Stimulated activated naive B cell treated with anti-CD40 and anti-IgM and Interleukin-4, amounts not matched to agents 10 μg/mL and 1 μg/mL and 100 μg/mL, for 72 hours (primary cell): ENCODE measurements around the gene NHLH1.

Source experiments
- ATAC-seq, 2 donors: fragments of 150-1000 bp; cut with Tn5 transposase; replicated peaks; 2 replicates each; pipeline ENCODE4 v1.10.0; 2021; ENCODE audit warnings: moderate library complexity in 1 of 2
- DNase-seq: peaks from one replicate; pipeline ENCODE4 v3.0.0; 2021
- H3K27ac Mint-ChIP-seq: one replicate; pipeline ENCODE4 v1.8.0; 2022; ENCODE audit warnings: mild to moderate bottlenecking, mixed read lengths
- H3K27me3 Mint-ChIP-seq, 2 donors: one replicate each; pipeline ENCODE4 v1.8.0; 2022; ENCODE audit warnings: mixed read lengths in 2 of 2
- H3K36me3 Mint-ChIP-seq, 2 donors: one replicate each; pipeline ENCODE4 v1.8.0; 2022; ENCODE audit warnings: mixed read lengths in 2 of 2, mild to moderate bottlenecking in 1 of 2
- H3K4me1 Mint-ChIP-seq, 2 donors: one replicate each; pipeline ENCODE4 v1.8.0; 2022; ENCODE audit warnings: mixed read lengths in 2 of 2, mild to moderate bottlenecking in 1 of 2
- H3K4me3 Mint-ChIP-seq, 2 donors: one replicate each; pipeline ENCODE4 v1.8.0; 2022; ENCODE audit warnings: mild to moderate bottlenecking in 2 of 2, mixed read lengths in 2 of 2, moderate library complexity in 1 of 2
- H3K9me3 Mint-ChIP-seq, 2 donors: one replicate each; pipeline ENCODE4 v1.8.0; 2022; ENCODE audit warnings: mixed read lengths in 2 of 2, mild to moderate bottlenecking in 1 of 2

Gene NHLH1

DNA sequence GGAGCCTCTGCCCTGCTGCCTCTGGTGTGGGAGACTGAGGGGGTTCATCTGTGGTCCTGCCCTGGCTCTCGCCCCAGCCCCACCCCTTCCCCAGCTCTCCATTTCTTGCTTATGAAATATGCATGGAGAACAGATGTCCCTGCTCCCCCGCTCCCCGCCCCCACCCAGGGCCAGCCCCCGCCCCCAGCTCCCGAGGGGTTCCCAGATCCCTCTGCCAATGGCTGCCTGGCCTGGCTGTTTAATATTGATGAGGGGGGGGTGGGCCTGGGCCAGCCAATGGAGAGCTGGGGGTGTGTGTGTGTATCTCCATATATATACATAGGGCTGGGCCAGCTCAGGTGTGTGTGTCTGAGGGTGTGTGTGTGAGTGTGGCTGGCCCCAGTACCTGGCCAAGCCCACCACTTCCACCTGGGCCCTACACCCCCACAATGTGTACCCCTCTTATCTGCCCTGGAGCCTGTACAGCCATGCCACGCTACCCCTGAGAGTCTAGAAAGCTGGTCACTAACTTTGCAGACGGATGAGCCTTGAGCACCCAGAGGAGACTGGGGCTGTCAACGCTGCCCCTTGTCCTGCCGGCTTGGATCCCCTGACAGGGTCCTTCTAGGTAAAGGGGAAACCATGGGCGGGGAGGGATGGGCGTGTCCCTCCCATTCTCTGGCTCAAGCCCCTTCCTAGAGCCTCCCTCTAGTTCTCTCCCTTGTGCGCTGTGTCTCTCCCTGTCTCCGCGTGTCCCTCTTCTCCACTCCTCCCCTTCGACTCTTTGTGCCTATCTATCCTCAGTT, at the start of gene NHLH1:
Gene NHLH1, plus strand, starts transcription at position 341 of the 785 bp plus-strand sequence. CDS start 3,661 bp downstream, outside the sequence.
- Mint-ChIP-seq H3K36me3 (peaks cover 27 to 32% of the 10 kb centered on the region in 2 donors), H3K27me3 (no peaks in the 10 kb centered on the region), H3K9me3 (no peaks in the 10 kb centered on the region), H3K4me3 (no peak within 1 kb of the TSS), H3K4me1 (peaks cover 0 to 6% of the 10 kb centered on the region in 2 donors), H3K27ac (no peak within 1 kb of the TSS)
- no peak for DNase-seq
- no peak for ATAC-seq

DNA sequence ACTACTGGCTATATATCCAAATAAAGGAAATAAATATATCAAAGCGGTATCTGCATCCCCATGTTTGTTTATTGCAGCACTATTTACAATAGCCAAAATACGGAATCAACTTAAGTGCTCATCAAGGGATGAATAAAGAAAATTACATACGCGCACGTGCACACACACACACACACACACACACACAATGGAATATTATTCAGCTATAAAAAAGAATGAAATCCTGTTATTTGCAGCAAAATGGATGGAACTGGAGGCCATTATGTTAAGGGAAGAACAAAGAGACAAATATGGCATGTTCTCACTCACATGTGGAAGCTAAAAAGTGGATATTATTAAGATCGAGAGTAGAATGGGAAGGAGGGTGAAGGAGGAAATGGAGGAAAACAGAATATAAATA, 44.0 kb upstream of the NHLH1 start:
- no peaks in the 10 kb centered on the region for H3K27me3 Mint-ChIP-seq

DNA sequence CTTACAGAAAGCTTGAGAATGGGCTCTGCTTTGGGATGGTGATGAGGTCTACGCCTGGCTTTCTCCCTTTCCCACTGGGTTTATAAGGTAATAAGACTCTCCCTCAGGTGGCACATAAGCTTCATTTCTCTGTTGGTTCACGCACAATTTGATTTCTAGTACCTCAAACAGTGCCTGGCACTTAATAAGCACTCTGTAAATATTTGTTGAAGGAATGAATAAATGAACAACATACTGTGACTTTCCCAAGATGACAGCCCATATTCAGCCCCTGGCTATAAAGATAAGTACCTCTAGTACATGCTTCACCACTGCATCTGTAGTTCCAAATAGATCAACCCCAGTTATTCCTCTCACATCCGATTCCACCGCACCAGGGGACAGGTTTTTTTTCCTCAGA, 41.6 kb upstream of the NHLH1 start:
- Mint-ChIP-seq H3K27ac (no peak overlapping the region), H3K4me3 (no peak overlapping the region), H3K4me1 (peaks cover 3 to 6% of the 10 kb centered on the region in 2 donors), H3K27me3 (no peaks in the 10 kb centered on the region), H3K36me3 (peaks cover 35 to 46% of the 10 kb centered on the region in 2 donors), H3K9me3 (no peaks in the 10 kb centered on the region)
- ATAC-seq (no peak), DNase-seq (no peak)

More for the DNA sequence above, 44.0 kb upstream of the NHLH1 start:
- no peak for ATAC-seq
- peaks cover 1 to 5% of the 10 kb centered on the region in 2 donors for H3K9me3 Mint-ChIP-seq
- H3K4me1 Mint-ChIP-seq, result peaks cover 3 to 16% of the 10 kb centered on the region in 2 donors
- DNase-seq, result no peak
- H3K4me3 Mint-ChIP-seq, result no peak overlapping the region
- H3K36me3 Mint-ChIP-seq, result peaks cover 46 to 58% of the 10 kb centered on the region in 2 donors
- H3K27ac Mint-ChIP-seq, result no peak overlapping the region

DNA sequence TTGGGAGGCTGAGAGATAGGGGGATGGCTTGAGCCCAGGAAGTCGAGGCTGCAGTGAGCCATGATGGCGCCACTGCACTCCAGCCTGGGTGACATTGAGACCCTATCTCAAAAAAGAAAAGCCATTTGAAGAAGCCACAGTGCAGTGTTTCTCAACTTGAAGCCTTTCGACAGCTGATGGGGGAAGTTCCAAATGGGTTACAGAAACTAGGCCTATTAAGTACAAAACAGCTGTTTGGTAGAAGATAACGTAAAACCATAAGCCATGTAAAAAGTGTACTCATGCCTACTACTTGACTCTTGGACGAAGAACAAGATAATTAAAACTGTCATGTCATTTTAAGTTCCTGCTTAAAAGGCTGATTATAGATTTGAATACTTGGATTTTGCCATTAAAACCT, 40.5 kb upstream of the NHLH1 start:
- H3K27me3 Mint-ChIP-seq, result no peaks in the 10 kb centered on the region
- ATAC-seq, result no peak
- peaks cover 34 to 43% of the 10 kb centered on the region in 2 donors for H3K36me3 Mint-ChIP-seq
- peaks cover 4 to 6% of the 10 kb centered on the region in 2 donors for H3K4me1 Mint-ChIP-seq
- H3K4me3 Mint-ChIP-seq, result no peak overlapping the region
- no peak for DNase-seq
- H3K27ac Mint-ChIP-seq, result no peak overlapping the region
- H3K9me3 Mint-ChIP-seq, result no peaks in the 10 kb centered on the region

GRCh38 chr1:160328184-160328583, 38.7 kb upstream of the NHLH1 start:
- Mint-ChIP-seq H3K4me3 (no peak overlapping the region), H3K27me3 (no peaks in the 10 kb centered on the region), H3K36me3 (peaks cover 29 to 34% of the 10 kb centered on the region in 2 donors), H3K9me3 (no peaks in the 10 kb centered on the region), H3K4me1 (peaks cover 0 to 1% of the 10 kb centered on the region in 2 donors), H3K27ac (no peak overlapping the region)
- DNase-seq (no peak), ATAC-seq (no peak)

GRCh38 chr1:160330119-160330518, 36.8 kb upstream of the NHLH1 start:
- no peak overlapping the region for H3K4me3 Mint-ChIP-seq
- H3K4me1 Mint-ChIP-seq, result peaks cover 0 to 1% of the 10 kb centered on the region in 2 donors
- H3K27ac Mint-ChIP-seq, result no peak overlapping the region
- DNase-seq, result no peak
- no peaks in the 10 kb centered on the region for H3K27me3 Mint-ChIP-seq
- no peaks in the 10 kb centered on the region for H3K9me3 Mint-ChIP-seq
- no peak for ATAC-seq
- H3K36me3 Mint-ChIP-seq, result peaks cover 31 to 44% of the 10 kb centered on the region in 2 donors

DNA sequence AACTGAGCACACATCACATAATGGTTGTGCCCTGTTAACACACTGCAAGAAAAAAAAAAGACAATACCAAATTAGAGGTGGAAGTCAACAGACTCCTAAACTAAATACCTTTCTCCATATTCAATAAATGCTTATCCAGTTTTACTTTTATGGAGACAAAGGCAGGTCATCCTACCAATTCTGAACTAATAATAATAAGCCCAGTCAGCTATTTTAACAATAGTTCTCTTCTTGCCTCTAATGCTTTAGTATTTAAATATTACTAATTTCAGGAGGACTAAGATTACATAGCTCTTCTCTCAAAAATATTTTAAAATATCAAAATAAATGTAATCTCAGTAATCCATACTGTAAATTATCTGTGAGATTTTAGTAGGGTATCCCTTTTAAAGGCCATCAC, 34.4 kb upstream of the NHLH1 start:
- no peaks in the 10 kb centered on the region for H3K9me3 Mint-ChIP-seq
- no peaks in the 10 kb centered on the region for H3K27me3 Mint-ChIP-seq
- DNase-seq, result no peak
- H3K4me1 Mint-ChIP-seq, result peaks cover 0 to 1% of the 10 kb centered on the region in 2 donors
- H3K36me3 Mint-ChIP-seq, result peaks cover 28 to 35% of the 10 kb centered on the region in 2 donors
- no peak overlapping the region for H3K27ac Mint-ChIP-seq
- H3K4me3 Mint-ChIP-seq, result no peak overlapping the region
- no peak for ATAC-seq

DNA sequence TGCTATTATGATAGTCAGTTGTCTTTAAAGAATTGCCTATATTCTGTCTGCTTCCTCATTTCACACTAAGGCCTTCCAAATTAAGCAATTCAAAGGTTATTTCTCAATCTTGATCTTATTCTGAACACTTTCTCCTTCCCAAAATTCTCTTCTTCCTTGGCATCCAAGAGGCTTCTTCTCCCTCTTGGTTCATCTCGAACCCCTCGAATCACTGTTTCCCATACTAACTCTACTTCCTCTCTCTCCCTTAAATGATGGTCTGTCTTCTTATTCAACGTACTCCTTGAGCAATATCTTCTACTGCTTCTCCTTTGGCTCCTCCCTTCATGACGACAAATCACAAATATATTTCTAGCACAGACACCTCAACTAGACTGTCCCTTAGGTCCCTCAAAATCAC, 28.3 kb upstream of the NHLH1 start:
- no peak overlapping the region for H3K4me3 Mint-ChIP-seq
- no peak overlapping the region for H3K27ac Mint-ChIP-seq

DNA sequence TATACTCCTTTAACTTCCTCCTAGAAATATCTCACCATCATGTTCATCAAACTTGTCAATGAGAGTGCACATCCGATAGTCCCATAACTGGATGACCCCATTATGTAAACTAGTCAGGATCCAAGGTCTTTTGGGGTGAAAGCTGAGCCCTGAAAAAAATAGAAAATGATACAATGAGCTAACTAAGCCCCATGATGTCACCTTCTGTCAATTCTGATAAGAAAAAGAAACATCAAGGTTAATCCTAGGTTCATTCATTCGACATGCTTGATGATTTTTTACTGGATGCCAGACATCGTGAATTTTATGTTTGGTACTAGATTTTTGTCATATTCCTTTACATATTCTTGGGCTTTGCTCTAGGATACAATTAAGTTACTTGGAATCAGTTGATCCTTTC, 26.7 kb upstream of the NHLH1 start:
- DNase-seq (no peak), ATAC-seq (no peak)
- no peaks in the 10 kb centered on the region for H3K27me3 Mint-ChIP-seq
- peak overlapping the region in 1 of 2 donors; percentile 54 for H3K4me3 Mint-ChIP-seq
- H3K9me3 Mint-ChIP-seq, result no peaks in the 10 kb centered on the region
- no peak overlapping the region for H3K27ac Mint-ChIP-seq
- H3K36me3 Mint-ChIP-seq, result peaks cover 27 to 40% of the 10 kb centered on the region in 2 donors
- peaks cover 22 to 40% of the 10 kb centered on the region in 2 donors for H3K4me1 Mint-ChIP-seq

More for the DNA sequence above, 28.3 kb upstream of the NHLH1 start:
- no peak for ATAC-seq
- H3K36me3 Mint-ChIP-seq, result peaks cover 29 to 48% of the 10 kb centered on the region in 2 donors
- no peaks in the 10 kb centered on the region for H3K9me3 Mint-ChIP-seq
- H3K4me1 Mint-ChIP-seq, result peaks cover 19 to 30% of the 10 kb centered on the region in 2 donors
- DNase-seq, result no peak
- H3K27me3 Mint-ChIP-seq, result no peaks in the 10 kb centered on the region

GRCh38 chr1:160340866-160341265, 26.0 kb upstream of the NHLH1 start:
- Mint-ChIP-seq H3K4me3 (peak overlapping the region; percentile 41 to 54), H3K4me1 (peaks cover 22 to 45% of the 10 kb centered on the region in 2 donors), H3K27me3 (no peaks in the 10 kb centered on the region), H3K36me3 (peaks cover 27 to 40% of the 10 kb centered on the region in 2 donors), H3K27ac (peak overlapping the region; percentile 2), H3K9me3 (no peaks in the 10 kb centered on the region)
- DNase-seq (no peak), ATAC-seq (no peak)

DNA sequence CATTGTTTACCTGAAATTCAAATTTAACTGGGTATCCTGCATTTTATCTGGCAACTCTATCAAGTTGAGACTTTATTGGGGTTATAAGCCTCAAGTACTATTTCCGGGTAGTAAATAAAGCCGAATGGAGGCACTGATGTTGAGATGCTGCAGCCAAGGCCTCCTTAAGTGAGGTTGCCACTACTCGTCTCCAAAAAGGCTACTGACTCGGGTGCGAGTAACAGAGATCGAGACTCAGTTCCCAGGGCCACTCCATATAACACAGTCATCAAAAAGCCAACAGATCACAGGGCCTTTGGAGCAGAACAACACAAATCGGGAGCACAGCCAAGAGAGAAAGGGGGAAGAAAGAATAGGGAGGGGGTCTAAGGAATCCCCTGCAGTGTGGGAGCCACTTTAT, 24.3 kb upstream of the NHLH1 start:
- H3K27ac Mint-ChIP-seq, result peak overlapping the region; percentile 99
- no peak for DNase-seq
- peaks cover 35 to 61% of the 10 kb centered on the region in 2 donors for H3K4me1 Mint-ChIP-seq
- no peak for ATAC-seq
- H3K27me3 Mint-ChIP-seq, result no peaks in the 10 kb centered on the region
- H3K36me3 Mint-ChIP-seq, result peaks cover 25 to 41% of the 10 kb centered on the region in 2 donors
- peak overlapping the region; percentile 93 to 94 for H3K4me3 Mint-ChIP-seq
- no peaks in the 10 kb centered on the region for H3K9me3 Mint-ChIP-seq

DNA sequence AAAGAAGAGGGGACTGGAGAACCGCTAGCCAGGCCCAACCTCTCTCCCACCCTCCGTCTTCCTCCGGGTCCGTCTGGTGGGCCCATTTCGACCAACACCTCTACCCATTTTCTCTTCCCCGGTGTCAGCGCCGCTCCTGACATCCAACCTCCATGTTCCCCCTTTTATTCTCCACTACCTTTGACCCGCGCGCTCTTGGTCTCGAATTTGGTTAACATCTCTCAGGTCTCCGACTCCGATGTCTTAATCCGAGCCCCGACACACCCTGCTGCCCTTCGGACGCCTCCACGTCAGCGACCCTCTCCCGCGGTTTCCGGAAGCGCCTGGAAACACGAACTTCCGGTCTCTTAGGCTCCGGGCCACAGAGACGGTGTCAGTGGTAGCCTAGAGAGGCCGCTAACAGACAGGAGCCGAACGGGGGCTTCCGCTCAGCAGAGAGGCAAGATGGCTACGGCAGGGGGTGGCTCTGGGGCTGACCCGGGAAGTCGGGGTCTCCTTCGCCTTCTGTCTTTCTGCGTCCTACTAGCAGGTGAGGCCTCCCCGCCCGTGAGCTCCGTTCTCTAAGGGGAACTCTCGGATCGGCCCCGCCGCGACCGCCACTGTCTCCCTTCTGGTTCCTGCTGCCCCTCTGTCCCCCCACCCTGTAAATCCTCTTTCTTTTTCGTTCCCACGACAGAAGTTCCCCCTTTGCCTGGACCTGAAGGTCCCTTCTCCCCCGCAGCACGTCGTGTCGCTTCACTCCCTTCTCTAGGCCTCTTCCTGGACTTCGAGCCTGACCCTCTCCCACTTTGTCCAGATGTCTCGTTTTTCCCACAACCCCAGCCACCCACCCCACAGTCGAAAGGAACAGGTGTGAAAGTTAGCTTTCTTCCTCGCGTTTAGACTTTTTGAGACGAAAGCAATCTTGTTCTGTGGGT, 23.7 kb upstream of the NHLH1 start, which contains the start of the genes COPA and NCSTN:
Gene COPA, minus strand, starts transcription at position 298 of the 917 bp plus-strand sequence. Its CDS starts 80 bp downstream, at position 218.
Gene NCSTN, plus strand, starts transcription at position 431 of the 917 bp plus-strand sequence. Its CDS starts 14 bp downstream, at position 445.
- peak within 1 kb of the TSS; percentile 99 for H3K27ac Mint-ChIP-seq
- H3K4me3 Mint-ChIP-seq, result peak within 1 kb of the TSS; percentile 93 to 94
- no peaks in the 10 kb centered on the region for H3K27me3 Mint-ChIP-seq
- ATAC-seq (peak; percentile 91 to 92), DNase-seq (peak; percentile 93)
- H3K9me3 Mint-ChIP-seq, result no peaks in the 10 kb centered on the region
- H3K36me3 Mint-ChIP-seq, result peaks cover 29 to 44% of the 10 kb centered on the region in 2 donors
- peaks cover 35 to 68% of the 10 kb centered on the region in 2 donors for H3K4me1 Mint-ChIP-seq

DNA sequence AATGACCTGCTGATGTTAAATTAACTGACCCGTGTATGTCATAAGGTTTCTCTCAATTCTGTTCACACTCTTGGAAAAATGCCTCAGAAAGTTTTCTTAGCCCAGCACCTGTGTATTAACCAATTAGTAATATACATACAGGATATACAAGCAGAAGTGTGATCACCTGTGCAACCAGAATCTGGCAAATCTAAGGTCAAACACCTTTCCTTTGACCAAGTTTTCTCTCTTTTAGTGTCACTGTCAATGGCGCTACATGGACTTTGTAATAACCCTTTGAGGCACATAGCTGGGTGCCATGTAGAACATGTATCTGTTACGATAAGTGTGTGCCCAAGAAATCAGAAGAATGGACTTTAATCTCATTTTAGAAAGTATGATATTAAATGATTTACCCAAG, 22.6 kb upstream of the NHLH1 start:
- DNase-seq (no peak), ATAC-seq (no peak)
- H3K27me3 Mint-ChIP-seq, result no peaks in the 10 kb centered on the region
- peak overlapping the region; percentile 99 for H3K27ac Mint-ChIP-seq
- H3K36me3 Mint-ChIP-seq, result peaks cover 23 to 39% of the 10 kb centered on the region in 2 donors
- H3K9me3 Mint-ChIP-seq, result no peaks in the 10 kb centered on the region
- H3K4me3 Mint-ChIP-seq, result peak overlapping the region; percentile 93 to 94
- H3K4me1 Mint-ChIP-seq, result peaks cover 29 to 62% of the 10 kb centered on the region in 2 donors

DNA sequence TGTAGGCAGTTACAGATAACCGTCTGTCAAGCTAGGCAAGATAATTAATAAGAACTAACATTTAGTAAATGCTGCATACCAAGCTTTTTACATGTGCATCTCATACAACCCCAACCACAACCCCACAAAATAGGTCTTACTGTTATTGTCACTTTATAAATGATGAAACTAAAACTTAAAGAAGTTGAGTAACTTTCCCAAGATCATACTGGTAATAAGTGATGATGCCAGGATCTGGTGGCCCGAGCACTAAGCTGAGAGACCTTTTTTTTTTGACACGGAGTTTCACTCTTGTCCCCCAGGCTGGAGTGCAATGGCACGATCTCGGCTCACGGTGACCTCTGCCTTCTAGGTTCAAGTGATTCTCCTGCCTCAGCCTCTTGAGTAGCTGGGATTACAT, 21.9 kb upstream of the NHLH1 start:
- H3K9me3 Mint-ChIP-seq, result no peaks in the 10 kb centered on the region
- peaks cover 23 to 38% of the 10 kb centered on the region in 2 donors for H3K36me3 Mint-ChIP-seq
- peak overlapping the region in 1 of 2 donors; percentile 94 for H3K4me3 Mint-ChIP-seq
- peak overlapping the region; percentile 67 for H3K27ac Mint-ChIP-seq
- DNase-seq (no peak), ATAC-seq (no peak)
- peaks cover 30 to 55% of the 10 kb centered on the region in 2 donors for H3K4me1 Mint-ChIP-seq
- no peaks in the 10 kb centered on the region for H3K27me3 Mint-ChIP-seq
